ENCODE results near the gene ADISSP.
A peak's percentile ranks its signal among the peaks of the same experiment; 100 is the strongest.
"Not testable (repeated sequence)": the region's sequence is repeated elsewhere in the genome, so short reads cannot be mapped to it uniquely, and the experiment has no call there.

Gene ADISSP

GRCh38 chr20:3797592-3798372 lies 30.2 kb upstream of the ADISSP start:
- DNase-seq (ENCODE audit: low spot score), result peak; percentile 59

- no peak for DNase-seq (ENCODE audit: low spot score)
Measured at GRCh38 chr20:3797226-3797545, 29.6 kb upstream of the ADISSP start.

DNA sequence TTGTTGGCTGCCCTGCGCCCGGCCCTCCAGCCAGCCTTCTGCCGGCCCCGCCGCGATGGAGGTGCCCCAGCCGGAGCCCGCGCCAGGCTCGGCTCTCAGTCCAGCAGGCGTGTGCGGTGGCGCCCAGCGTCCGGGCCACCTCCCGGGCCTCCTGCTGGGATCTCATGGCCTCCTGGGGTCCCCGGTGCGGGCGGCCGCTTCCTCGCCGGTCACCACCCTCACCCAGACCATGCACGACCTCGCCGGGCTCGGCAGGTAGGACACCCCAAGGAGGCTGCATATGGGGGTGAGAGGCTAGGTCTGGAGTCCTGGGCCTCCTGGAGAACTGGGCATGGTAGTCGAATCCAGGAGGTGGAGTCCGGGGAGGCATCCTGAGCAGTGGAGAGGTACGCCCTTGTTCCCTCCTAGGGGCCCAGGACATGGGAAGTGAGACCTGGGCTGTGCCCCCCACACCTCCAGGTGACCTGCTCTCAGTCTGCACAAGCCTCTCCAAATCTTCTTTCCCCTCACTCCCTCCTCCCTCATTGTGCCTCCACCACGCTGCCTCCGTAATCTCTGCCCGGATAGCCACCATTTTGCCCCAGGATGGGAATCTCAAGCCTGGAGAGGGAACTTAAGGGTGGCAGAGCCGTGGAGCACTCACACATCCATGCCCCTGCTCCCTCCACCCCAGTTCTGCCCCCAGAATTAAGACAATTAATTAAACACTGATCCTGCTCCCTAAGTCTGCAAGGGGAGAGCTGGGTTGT lies 29.1 kb upstream of the ADISSP start:
- DNase-seq (ENCODE audit: low spot score), result no peak

GRCh38 chr20:3795511-3796468 lies 28.2 kb upstream of the ADISSP start, which contains the start of gene CDC25B:
Gene CDC25B (plus strand): TSS chr20:3796310. CDS start chr20:3796532, 222 bp downstream.
- peak; percentile 93 for DNase-seq (ENCODE audit: low spot score)

DNA sequence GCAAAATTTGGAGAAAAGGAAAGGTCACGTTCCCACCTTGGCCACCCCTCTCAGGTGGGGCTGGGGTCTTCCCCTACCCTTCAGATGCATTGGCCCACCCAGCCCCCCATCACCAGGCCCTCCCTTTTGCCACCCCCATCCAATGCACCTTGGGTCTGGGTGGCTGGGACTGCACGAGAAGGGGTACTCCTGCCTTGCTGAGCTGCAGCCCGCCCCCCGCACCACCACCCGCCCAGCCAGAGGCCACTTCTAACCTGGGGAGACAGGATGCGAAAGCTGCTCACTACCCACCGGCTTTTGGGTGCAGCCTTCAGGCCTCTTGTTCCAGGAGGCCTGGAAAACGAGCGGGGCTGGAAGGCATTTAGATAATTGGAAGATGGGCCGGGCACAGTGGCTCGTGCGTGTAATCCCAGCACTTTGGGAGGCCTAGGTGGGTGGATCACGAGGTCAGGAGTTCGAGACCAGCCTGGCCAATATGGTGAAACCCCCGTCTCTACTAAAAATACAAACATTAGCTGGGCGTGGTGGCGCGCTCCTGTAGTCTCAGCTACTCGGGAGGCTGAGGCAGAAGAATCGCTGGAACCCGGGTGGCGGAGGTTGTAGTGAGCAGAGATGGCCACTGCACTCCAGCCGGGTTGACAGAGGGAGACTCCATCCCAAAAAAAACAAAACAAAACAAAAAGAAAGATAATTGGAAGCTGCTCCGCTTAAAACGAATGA lies 27.3 kb upstream of the ADISSP start:
- no peak for DNase-seq (ENCODE audit: low spot score)

GRCh38 chr20:3794168-3794567 lies 26.6 kb upstream of the ADISSP start:
- DNase-seq (ENCODE audit: low spot score), result not testable (repeated sequence)

GRCh38 chr20:3789201-3789600 lies 21.6 kb upstream of the ADISSP start:
- not testable (repeated sequence) for DNase-seq (ENCODE audit: low spot score)

- DNase-seq (ENCODE audit: low spot score), result no peak
Measured at GRCh38 chr20:3788685-3789155, 21.2 kb upstream of the ADISSP start.

DNA sequence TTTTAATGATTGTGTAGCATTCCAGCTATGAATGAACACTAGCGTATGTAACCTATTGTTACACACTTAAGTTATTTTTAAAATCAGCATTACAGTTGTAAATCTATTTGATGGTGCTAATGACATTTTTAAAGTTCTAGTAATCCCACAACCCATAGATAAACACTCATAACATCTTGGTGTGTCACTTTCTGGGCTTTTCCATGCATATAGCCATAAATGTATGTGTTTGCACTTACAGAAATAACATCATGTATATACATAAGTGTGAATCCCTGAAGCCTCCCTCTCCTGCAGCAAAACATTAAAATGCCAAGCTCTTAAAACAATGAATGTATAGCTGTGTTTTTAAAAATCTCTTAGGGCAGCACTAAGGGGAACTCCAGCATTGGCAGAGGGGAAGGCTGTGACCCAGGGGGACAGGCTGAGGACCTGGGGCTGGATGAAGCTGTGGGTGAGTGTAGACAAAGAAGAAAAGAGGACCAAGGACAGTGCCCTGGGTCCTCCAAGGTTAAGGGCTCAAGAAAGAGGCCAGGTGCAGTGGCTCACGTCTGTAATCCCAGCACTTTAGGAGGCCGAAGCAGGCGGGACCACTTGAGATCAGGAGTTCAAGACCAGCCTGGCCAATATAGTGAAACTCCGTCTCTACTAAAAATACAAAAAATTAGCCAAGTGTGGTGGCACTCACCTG lies 19.9 kb upstream of the ADISSP start:
- no peak for DNase-seq (ENCODE audit: low spot score)

DNA sequence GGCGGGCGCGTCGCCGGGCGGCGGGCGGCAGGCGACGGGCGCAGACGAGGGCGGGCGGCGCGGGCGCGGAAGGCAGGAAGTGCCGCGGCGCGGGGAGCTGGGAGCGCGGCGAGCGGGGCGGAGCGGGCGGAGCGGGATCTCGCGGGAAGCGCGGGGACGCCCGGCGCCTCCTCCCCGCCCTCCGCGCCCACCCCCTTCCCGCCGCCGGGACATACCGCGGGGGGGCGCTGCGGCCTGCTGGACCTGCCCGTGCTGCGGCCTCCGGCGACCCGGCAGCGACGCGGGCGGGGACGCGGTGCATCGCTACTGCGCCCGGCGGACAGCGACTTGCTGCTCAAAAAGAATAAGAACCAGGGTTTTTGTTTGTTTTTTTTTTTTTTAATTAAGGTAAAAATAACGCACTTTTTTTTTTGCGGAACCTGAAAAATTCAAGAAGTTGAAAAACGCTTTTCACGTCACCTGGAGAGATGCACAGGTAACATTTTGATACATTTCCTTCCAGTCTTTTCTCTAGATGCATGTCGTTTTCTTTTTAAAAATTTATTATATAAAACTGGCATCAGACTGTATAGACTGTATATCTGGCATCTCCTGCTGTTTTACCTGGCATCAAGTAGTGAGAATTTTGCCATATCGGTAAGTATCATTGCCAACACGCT lies 19.2 kb upstream of the ADISSP start, which contains the start of gene CENPB:
Gene CENPB, minus strand, starts transcription at position 76 of the 659 bp plus-strand sequence. CDS start 257 bp downstream, outside the sequence.
- DNase-seq (ENCODE audit: low spot score), result peak; percentile 91

DNA sequence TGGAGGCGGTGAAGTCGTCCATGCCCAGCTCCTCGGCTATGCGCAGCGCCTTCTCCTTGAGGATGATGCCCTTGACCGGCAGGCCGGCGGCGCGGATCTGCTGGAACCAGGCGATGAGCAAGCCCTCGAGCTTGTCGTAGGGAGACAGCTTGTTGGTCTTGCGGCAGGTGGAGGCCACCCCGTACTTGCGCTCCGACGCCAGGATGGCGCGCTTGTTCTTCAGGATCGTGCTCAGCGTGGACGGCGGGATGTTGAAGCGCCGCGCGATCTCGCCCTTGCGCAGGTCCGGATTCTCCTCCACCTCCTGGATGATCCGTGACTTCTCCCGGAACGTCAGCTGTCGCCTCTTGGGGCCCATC lies 18.6 kb upstream of the ADISSP start:
- peak; percentile 41 for DNase-seq (ENCODE audit: low spot score)

DNA sequence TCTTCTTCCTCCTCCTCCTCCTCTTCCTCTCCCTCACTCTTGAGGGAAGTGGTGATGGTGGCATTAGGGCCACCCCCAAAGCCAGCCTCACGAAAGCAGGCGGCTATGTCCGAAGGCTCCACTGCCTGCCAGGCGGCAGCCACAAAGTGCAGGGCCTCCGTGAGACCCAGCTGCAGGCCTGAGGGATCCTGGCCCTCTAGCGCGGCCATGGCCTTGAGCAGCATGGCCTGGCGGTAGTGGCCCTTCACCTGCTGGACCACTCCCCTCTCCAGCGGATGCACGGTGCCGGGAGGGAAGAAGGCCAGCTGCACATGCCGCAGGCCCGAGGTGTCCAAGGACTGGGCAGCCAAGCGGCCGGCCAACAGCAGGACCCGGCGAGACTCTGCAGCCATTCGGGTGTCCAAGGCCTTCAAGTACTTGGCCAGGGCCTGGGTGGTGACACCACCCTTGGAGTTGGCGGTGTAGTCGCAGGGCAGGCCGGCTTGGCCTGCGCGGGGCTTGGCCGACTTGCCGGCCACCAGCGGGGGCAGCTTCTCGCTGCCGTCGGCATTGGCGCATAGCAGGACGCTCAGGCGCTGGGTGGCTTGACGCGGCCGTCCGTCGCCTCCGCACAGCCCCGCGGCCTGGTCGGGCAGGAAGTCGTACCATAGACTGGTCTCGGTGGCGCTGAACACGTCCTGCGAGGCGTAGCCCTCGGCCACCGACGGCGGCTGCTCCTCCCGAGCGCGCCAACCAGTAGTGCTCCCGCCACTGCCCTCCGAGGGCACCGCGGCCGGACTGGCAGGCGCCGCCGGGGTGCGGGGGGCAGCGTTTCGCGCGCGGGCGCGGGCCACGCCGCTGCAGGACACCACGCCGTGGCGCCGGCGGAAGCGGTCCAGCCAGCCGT lies 17.9 kb upstream of the ADISSP start:
- DNase-seq (ENCODE audit: low spot score), result no peak

- DNase-seq (ENCODE audit: low spot score), result no peak
Measured at GRCh38 chr20:3784863-3785239, 17.3 kb upstream of the ADISSP start.

- no peak for DNase-seq (ENCODE audit: low spot score)
Measured at GRCh38 chr20:3784216-3784853, 16.8 kb upstream of the ADISSP start.

GRCh38 chr20:3783511-3784195 lies 16.1 kb upstream of the ADISSP start:
- no peak for DNase-seq (ENCODE audit: low spot score)

DNA sequence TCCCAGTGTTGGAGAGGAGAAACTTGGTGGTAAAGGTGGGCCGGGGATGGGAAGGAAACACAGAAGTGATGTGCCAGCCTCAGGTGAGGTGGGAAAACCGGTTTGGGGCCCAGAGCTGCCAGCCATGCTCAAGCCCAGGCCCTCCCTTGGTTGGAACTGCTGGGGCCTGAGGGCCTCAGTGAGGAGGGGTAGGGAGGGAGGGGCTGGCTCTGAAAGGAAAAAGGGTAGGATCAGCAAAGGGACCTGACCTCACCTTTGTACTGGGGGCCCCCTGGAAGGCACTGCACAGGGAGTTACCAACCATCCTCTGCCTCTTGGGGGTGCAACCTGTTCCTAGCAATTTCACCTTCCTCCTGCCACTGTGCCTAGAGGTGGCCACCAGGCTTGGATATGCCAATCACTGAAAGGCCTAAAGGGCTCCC lies 15.5 kb upstream of the ADISSP start:
- DNase-seq (ENCODE audit: low spot score), result no peak

- DNase-seq (ENCODE audit: low spot score), result no peak
Measured at GRCh38 chr20:3782597-3782996, 15.0 kb upstream of the ADISSP start.
